A549 treated with dexamethasone at 1 μM for 4 hours (cell line): Measurements from ENCODE around the gene RCOR1. TPM values are rescaled to one million over a fixed set of nuclear protein-coding genes. Genes with fewer than 3 reads are reported as not detected.

Experiments
- total RNA-seq: library from RNA; stranded (reverse); fragments of 200-300 nt; extraction: Qiagen RNA extraction; gene quantifications from 5 replicates; pipeline ENCODE4 v1.2.3, GENCODE V29; 2022

The RCOR1 gene
- 36.0 to 52.5 TPM (median 47.0 TPM) in 5 replicates for total RNA-seq

GRCh38 chr14:102591944-102592762 lies at the start of gene RCOR1:
TSS of gene RCOR1 (plus strand) at chr14:102592649. CDS start at chr14:102592887, 238 bp downstream.

GRCh38 chr14:102776761-102777710 lies 184.6 kb downstream of the RCOR1 start, which contains the start of gene TRAF3:
TSS of gene TRAF3 (plus strand) at chr14:102777449. CDS start at chr14:102870202, 92,753 bp downstream.

Other genes with a start within 250 kb of the RCOR1 start
- 50.2 to 67.6 TPM (median 55.1 TPM) in 5 replicates for gene CINP, start 229.8 kb upstream of the RCOR1 start, total RNA-seq
- gene TECPR2, start 229.7 kb upstream of the RCOR1 start, total RNA-seq: 5.6 to 9.7 TPM (median 7.7 TPM) in 5 replicates
- gene ANKRD9, start 82.9 kb upstream of the RCOR1 start, total RNA-seq: 4.0 to 8.9 TPM (median 7.1 TPM) in 5 replicates
- gene TRAF3, start 184.8 kb downstream of the RCOR1 start, total RNA-seq: 13.8 to 20.7 TPM (median 19.8 TPM) in 5 replicates